ENCODE results near the gene CD226. TPM values are rescaled to one million over a fixed set of nuclear protein-coding genes. Genes with fewer than 3 reads are reported as not detected.
A peak's percentile ranks its signal among the peaks of the same experiment; 100 is the strongest.

Gene CD226
- total RNA-seq, 2 donors from 2014 or later, result 42.4 to 86.5 TPM

DNA sequence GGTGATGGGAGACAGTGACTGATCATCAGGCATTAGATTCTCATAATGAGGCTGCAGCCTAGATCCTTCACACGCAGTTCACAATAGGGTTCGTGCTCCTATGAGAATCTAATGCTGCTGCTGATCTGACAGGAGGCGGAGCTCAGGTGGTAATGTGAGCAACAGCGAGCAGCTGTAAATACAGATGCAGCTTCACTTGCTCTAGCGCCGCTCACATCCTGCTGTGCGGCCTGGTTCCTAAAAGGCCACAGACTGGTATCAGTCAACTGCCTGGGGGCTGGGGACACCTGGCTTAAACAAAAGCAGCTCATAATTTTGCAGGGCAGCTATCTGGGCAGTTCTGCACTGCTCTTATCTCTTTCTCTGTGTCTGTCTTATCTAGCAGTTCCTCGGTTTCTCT, 20.4 kb upstream of the CD226 start:
- DNase-seq (ENCODE audit: low spot score in 2 of 2) (no peak), ATAC-seq (peak; percentile 87)
- Mint-ChIP-seq H3K27ac (no peak overlapping the region), H3K36me3 (peaks cover 5 to 22% of the 10 kb centered on the region in 2 donors), H3K9me3 (peaks cover 0 to 9% of the 10 kb centered on the region in 2 donors)

DNA sequence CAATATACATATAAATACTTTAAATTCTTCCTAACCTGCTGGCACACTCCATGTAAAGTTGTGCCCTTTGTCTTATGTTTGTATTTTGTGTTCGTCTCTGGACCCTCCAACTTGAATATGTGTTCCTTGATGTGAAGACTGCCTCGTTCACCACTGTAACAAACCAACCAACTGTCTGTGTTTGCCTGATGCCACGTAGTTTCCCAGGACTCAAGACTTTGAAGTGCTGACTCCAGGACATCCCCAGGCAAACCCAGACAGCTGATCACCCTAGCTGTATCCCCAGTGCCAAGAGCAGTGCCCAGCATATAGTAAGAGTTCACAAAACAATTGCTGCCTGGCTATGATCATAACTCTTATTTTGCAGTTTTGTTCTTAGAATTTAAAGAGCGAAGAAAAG, 15.5 kb upstream of the CD226 start:
- Mint-ChIP-seq H3K9me3 (peaks cover 0 to 5% of the 10 kb centered on the region in 2 donors), H3K27ac (no peak overlapping the region), H3K36me3 (peaks cover 6 to 12% of the 10 kb centered on the region in 2 donors)
- DNase-seq (ENCODE audit: low spot score in 2 of 2), result no peak
- no peak for ATAC-seq

DNA sequence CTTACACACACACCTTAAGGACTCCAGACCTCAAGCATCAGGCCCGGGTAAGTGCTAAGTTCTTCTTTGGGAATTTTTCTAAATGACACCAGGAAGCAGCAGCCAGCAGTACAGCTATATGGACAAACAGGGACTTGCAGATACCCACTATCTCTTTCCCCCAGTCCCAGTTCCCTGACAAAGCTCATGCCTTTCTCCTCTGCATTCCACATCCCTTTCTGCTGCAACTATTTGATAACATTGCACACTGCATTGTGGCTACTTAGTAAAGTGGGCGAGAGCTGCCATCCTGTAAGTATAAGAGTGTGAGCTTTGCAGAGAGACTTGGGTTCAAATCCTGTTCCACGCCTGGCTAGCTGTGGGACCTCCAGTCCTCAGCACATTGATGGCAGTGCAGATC, 14.0 kb upstream of the CD226 start:
- H3K9me3 Mint-ChIP-seq, result peaks cover 0 to 5% of the 10 kb centered on the region in 2 donors

DNA sequence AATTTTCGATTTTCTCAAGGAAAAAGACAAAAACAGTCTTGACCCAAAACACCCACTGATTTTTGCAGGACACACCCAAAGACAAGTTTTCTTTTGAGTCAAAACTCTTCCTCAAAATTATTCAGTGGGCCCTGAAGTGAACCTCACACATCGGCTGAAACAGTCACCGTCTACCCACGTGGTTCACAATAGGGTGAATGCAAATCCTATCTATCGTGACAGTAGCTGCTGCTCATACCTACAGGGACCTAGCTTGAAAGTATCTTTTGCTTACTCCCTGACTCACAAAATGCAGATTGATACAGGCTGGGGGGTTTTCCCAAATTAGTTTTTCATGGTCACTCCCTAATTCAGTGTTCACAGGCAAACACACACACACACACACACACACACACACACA, 10.7 kb upstream of the CD226 start:
- DNase-seq (ENCODE audit: low spot score in 2 of 2), result no peak
- Mint-ChIP-seq H3K9me3 (peaks cover 0 to 4% of the 10 kb centered on the region in 2 donors), H3K36me3 (peaks cover 5 to 10% of the 10 kb centered on the region in 2 donors), H3K27ac (peak overlapping the region in 1 of 2 donors; percentile 93)
- peak; percentile 67 to 78 for ATAC-seq

More for the DNA sequence above, 14.0 kb upstream of the CD226 start:
- DNase-seq (ENCODE audit: low spot score in 2 of 2) (no peak), ATAC-seq (no peak)
- H3K36me3 Mint-ChIP-seq, result peaks cover 6 to 12% of the 10 kb centered on the region in 2 donors
- H3K27ac Mint-ChIP-seq, result no peak overlapping the region

DNA sequence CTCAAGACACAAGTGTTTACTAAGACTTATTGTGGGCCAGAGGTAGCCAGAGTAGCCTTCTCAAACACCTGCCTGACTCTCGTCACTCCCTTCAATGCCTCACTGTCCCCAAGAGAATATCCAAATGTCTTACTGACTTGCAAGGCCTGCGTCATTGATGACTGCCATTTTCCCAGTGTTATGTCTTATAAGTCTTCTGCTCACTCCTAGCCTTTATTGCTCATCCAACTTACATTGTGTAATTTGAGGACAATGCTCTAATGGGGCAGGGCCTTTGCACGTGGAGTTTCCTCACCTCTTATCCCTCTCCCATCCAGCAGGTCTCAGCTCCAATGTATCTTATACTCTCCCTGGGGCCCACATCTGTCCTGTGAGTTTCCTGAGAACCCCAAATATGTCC, 10.1 kb upstream of the CD226 start:
- Mint-ChIP-seq H3K27ac (no peak overlapping the region), H3K9me3 (peaks cover 0 to 4% of the 10 kb centered on the region in 2 donors), H3K36me3 (peaks cover 8% of the 10 kb centered on the region in 2 donors)
- peak; percentile 3 to 29 for ATAC-seq
- no peak for DNase-seq (ENCODE audit: low spot score in 2 of 2)

DNA sequence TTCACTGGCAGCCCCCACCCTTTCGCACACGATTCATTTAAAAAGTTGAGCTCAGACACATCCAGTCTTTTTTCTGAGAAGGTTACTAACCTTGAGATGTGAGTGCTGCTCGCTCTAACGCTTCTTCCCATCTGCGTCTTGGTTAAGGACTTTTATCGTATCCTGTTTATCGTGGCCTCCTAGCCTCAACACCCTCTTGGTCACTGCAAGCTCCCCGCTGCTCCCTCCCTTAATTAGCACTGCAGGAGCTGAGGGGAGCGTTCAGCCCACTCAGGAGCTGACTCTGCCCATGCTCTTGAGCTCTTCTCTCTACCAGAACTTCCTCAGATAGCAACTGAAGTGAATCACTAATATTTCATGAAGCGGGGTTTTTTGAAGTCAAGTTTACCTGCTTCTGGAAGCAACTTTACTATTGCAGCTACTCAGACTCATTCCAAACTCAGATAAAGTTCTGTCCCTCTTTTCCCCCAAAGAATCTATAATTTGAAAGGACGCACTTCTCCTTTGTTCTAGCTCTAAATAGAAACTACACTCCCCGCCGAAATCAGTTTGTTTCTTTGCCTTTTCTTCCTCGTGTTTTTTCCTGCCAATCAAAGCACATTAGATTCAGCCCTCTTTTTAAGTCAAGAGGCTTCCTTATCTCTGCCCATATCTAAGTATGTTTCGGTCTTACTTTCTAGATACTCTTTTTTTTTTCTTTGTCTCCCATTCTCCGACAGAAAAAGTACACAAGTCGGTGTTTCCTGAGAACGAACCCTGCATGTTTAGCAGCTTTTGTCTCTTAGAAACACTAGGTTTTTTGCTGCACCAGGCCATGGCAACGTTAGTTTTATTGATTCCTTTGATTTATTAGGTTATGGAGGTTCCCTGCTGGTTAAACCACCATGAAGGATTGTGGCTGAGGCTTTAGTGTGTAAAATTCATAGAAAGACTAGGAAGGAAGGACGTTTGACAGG, 9.3 kb upstream of the CD226 start:
- peaks cover 10 to 14% of the 10 kb centered on the region in 2 donors for H3K36me3 Mint-ChIP-seq
- DNase-seq (ENCODE audit: low spot score in 2 of 2) (no peak), ATAC-seq (peak; percentile 51 to 52)
- peaks cover 0 to 4% of the 10 kb centered on the region in 2 donors for H3K9me3 Mint-ChIP-seq
- H3K27ac Mint-ChIP-seq, result no peak overlapping the region

DNA sequence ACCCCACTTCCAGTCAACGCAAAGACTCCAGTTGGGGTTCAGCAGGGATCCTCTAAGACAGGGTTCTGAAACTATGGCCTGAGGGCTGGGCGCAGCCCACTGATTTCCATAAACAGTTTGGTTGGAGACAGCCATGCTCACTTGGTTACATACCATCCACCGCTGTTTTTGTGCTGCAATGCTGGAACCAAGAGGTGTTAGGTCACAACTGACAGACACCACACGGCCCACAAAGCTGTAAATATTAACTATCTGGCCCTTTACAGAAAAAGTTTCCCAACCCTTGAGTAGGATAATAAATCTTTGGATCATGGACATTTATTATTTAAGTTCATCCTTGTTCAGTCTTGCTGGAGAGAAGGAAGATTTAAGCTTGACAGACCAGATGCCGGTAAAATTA, 8.4 kb upstream of the CD226 start:
- Mint-ChIP-seq H3K27ac (no peak overlapping the region), H3K9me3 (peaks cover 0 to 8% of the 10 kb centered on the region in 2 donors), H3K36me3 (peaks cover 13 to 23% of the 10 kb centered on the region in 2 donors)
- DNase-seq (ENCODE audit: low spot score in 2 of 2) (no peak), ATAC-seq (peak; percentile 25 to 46)

DNA sequence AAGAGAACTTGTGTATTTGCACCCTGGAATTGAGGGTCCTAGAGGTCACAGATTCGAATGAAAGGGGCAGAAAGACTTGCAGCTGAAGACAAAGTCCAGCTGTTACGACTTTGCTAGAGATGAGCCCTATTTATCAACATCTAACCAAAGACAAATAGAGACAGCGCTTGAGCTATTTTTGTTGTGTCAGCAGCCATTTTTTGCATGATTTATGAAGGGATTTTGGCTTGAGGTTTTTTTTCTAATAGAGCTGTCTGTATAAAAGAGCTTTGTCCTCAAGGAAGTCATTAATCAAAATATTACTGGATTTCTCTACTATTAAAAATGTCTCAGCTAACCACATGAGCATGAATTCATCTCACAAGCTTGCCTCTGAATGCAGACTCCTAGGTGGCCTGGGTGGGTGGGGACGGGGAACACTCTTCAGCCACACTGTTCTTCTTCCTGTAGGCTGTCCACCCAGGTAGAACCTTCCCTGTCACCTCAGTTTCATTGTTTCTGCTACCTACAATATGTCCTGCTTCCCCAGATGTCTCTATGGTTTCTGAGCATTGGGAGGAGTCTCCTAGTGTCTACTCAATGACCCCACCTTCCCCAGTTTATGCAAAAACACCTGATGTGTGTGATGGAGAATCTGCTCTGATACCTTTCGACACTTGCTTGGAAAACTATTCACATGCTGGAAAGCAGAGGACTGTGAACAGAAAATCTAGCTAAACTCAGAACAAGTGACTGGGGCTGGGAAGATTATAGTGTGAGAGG, 7.2 kb upstream of the CD226 start:
- Mint-ChIP-seq H3K27ac (no peak overlapping the region), H3K9me3 (peaks cover 0 to 8% of the 10 kb centered on the region in 2 donors), H3K36me3 (peaks cover 13 to 23% of the 10 kb centered on the region in 2 donors)
- ATAC-seq, result peak in 1 of 2 donors; percentile 2
- DNase-seq (ENCODE audit: low spot score in 2 of 2), result no peak

DNA sequence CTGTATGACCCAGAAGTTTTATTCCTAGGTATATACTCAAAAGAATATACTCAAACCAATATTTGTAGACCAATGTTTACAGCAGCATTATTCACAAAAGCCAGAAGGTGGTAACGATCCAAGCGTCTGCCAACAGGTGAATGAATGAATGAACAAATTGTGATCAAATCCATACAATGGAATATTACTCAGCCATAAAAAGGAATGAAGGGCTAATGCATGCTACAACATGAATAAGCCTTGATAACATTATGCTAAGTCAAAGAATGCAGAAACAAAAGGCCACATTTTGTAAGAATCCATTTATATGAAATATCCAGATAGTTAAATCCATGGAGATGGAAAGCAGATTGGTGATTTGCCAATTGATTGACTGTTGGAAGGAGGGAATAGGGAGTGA, 5.5 kb upstream of the CD226 start:
- Mint-ChIP-seq H3K36me3 (peaks cover 13 to 23% of the 10 kb centered on the region in 2 donors), H3K27ac (no peak overlapping the region), H3K9me3 (peaks cover 0 to 8% of the 10 kb centered on the region in 2 donors)
- DNase-seq (ENCODE audit: low spot score in 2 of 2), result no peak
- ATAC-seq, result no peak

DNA sequence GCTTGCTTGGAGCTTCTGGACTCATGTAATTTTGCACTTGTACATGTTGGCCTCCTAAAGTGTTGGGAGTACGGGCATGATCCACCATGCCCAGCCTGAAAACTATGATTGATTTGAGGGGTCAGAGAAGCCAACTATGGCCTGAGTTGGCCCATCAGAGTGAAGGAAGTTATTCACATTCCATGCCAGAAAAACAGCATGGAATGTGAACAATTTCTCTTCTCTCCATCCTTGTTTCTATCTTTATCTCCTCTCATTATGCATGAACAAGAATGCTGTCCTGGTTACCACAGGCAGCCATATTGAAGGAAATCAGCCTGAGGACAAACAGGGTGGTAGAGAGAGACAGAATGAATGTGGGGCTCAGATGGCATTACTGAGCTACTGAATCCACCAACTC, 3.5 kb upstream of the CD226 start:
- ATAC-seq (no peak), DNase-seq (ENCODE audit: low spot score in 2 of 2) (no peak)
- peak overlapping the region in 1 of 2 donors; percentile 35 for H3K27ac Mint-ChIP-seq
- H3K9me3 Mint-ChIP-seq, result peaks cover 0 to 8% of the 10 kb centered on the region in 2 donors
- peaks cover 22 to 32% of the 10 kb centered on the region in 2 donors for H3K36me3 Mint-ChIP-seq

DNA sequence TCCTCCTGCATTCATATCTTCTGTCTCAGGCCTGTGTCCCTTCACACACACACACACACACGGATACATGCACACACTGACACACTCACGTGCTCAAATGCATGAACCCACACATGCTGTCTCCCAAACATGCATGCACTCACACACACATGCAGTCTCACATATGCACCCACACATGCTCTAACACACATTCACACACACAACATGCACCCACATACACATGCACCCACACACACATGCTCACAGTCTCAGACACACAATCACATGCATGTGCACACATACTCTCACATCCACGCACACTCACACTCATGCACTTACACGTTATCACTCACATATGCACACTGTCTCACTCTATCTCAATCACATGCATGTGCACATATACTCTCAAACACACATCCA, 1.9 kb upstream of the CD226 start:
- Mint-ChIP-seq H3K36me3 (peaks cover 32 to 48% of the 10 kb centered on the region in 2 donors), H3K27ac (no peak overlapping the region), H3K9me3 (peaks cover 0 to 8% of the 10 kb centered on the region in 2 donors)
- ATAC-seq (no peak), DNase-seq (ENCODE audit: low spot score in 2 of 2) (no peak)

DNA sequence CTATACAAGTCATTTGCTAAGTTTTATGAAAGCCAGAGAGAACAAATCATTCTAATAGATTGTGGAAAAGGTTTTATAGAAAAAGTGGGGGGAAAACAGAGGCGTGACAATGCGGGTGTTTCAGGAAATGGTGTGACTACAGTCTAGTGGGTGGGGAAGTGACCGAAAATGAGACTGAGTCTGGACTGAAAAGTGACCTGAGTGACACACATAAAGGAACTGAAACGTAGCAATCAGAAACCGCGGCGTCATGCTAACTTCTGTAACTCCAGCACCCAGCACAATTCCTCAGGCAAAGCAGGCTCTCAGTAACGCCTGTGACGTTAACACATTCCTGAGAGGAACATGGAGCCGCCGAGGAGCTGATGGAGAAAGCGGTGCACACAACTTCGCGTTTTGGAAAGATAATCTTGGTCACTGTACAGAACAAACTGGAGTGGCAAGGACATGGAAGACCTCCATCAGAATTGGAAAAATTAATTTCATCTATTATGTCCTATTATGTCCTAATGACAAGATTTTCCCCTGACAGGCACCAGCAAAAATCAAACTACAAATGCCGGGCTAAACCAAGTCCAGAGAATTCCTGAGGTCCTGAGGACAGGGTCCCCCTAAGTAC, 1.4 kb upstream of the CD226 start:
- peaks cover 37 to 54% of the 10 kb centered on the region in 2 donors for H3K36me3 Mint-ChIP-seq
- peak in 1 of 2 donors; percentile 54 for DNase-seq (ENCODE audit: low spot score in 2 of 2)
- H3K27ac Mint-ChIP-seq, result no peak overlapping the region
- H3K9me3 Mint-ChIP-seq, result peaks cover 0 to 8% of the 10 kb centered on the region in 2 donors
- ATAC-seq, result peak; percentile 65

DNA sequence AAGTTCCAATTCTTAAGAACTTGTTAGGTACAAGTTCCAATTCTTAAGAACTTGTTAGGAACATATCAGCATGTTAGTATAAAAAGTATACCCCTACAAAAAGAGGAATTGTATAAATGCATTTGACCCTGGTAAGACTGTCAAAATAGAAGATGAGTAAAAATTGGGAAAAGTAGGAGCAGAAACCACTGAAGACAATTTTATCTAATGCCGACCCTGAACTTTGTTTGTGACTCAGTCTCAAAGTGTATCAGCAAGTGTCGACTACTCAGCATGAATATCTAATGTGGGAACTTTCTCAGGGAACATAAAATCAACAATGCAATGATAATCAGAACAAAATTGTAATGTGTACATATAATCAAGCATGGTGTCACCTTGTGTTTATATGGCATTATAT, 583 bp upstream of the CD226 start:
- Mint-ChIP-seq H3K36me3 (peaks cover 38 to 58% of the 10 kb centered on the region in 2 donors), H3K27ac (no peak overlapping the region), H3K9me3 (peaks cover 0 to 7% of the 10 kb centered on the region in 2 donors)
- ATAC-seq (no peak), DNase-seq (ENCODE audit: low spot score in 2 of 2) (no peak)

DNA sequence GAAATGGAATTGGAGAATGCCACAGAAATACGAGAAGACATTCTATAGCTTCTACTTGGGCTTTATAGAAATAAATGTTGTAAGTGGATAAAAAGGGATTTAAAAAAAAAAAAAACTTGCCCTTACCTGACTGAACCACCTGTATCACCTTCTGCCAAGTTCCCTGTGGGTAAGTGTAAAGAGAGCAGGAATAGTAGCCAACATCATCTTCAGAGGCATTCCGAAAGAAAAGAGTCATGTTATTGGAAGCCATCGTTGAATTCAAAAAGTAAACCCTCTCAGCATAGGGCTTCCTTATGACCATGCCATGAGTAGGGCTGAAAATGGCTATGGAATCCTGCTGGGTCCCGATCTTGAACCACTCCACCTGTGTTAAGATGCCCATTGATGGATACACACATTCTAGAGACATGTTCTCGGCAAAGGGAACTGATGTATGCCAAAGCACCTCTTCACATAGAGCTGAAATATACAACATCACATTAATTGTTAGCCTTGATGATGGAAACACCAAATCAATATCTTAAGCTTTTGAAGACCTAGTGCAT, 991 bp downstream of the CD226 start:
- Mint-ChIP-seq H3K36me3 (peaks cover 46 to 61% of the 10 kb centered on the region in 2 donors), H3K9me3 (peaks cover 4 to 18% of the 10 kb centered on the region in 2 donors), H3K27ac (no peak overlapping the region)
- no peak for DNase-seq (ENCODE audit: low spot score in 2 of 2)
- ATAC-seq, result no peak

DNA sequence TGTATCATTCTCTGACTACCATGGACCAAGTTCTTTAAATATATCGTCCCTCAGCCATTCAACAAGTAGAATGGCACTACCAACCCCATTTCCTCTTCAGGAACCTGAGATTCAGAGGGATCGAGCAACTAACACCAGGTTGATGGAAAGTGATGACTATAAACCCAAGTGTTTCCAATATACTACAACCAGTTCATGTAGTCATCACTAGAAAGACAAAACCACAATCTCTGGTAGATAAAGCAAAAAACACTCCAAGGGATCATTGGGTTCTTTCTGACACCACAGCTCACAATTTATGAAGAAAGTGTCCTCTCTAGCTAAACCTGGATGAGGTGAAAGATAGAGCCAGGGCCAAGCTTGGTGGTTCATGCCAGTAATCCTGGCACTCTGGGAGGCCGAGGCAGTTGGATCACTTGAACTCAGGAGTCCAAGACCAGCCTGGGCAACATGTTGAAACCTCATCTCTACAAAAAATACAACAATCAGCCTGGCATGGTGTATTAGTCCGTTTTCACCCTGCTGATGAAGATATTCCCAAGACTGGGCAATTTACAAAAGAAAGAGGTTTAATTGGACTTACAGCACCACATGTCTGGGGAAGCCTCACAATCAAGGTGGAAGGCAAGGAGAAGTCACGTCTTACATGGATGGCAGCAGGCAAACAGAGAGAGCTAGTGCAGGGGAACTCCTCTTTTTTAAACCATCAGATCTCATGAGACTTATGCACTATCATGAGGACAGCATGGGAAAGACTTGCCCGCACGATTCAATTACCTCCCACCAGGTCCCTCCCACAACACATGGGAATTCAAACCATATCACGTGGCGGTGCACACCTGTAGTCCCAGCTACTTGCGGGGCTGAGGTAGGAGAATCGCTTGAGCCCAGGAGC, 2.2 kb downstream of the CD226 start:
- Mint-ChIP-seq H3K27ac (no peak overlapping the region), H3K9me3 (peaks cover 4 to 18% of the 10 kb centered on the region in 2 donors), H3K36me3 (peaks cover 55 to 67% of the 10 kb centered on the region in 2 donors)
- ATAC-seq (peak; percentile 62 to 73), DNase-seq (ENCODE audit: low spot score in 2 of 2) (peak in 1 of 2 donors; percentile 28)

All from activated naive CD4-positive, alpha-beta T cell treated with anti-CD3 and anti-CD28 coated beads, Interleukin-2, amount 50 U/mL, for 72 hours (primary cell).